Activated CD4-positive, alpha-beta T cell treated with anti-CD3 and anti-CD28 coated beads, Interleukin-2, amount 50 U/mL, for 16 hours (primary cell): Measurements from ENCODE around the gene KBTBD8.
A peak's percentile ranks its signal among the peaks of the same experiment; 100 is the strongest.

Source experiments
- DNase-seq: peaks from one replicate; pipeline ENCODE4 v3.0.0-alpha.2; 2020

The KBTBD8 gene

GRCh38 chr3:67000009-67000408 lies 1.9 kb downstream of the KBTBD8 start:
- DNase-seq, result peak; percentile 62

- DNase-seq, result peak; percentile 50
These were observed 3.2 kb downstream of the KBTBD8 start for GRCh38 chr3:67001086-67001861.

- DNase-seq, result no peak
These were observed 7.9 kb downstream of the KBTBD8 start for GRCh38 chr3:67005974-67006373.

- no peak for DNase-seq
These were observed 8.4 kb downstream of the KBTBD8 start for GRCh38 chr3:67006460-67006859.

- DNase-seq, result no peak
These were observed 10.3 kb downstream of the KBTBD8 start for GRCh38 chr3:67008388-67008787.

- DNase-seq, result no peak
These were observed 11.6 kb downstream of the KBTBD8 start for GRCh38 chr3:67009716-67010115.

- no peak for DNase-seq
These were observed 13.5 kb downstream of the KBTBD8 start for GRCh38 chr3:67011414-67012131.

GRCh38 chr3:67012564-67012963 lies 14.5 kb downstream of the KBTBD8 start:
- DNase-seq, result no peak

GRCh38 chr3:67015702-67016484 lies 17.8 kb downstream of the KBTBD8 start:
- no peak for DNase-seq

- DNase-seq, result no peak
These were observed 18.5 kb downstream of the KBTBD8 start for GRCh38 chr3:67016522-67017080.

GRCh38 chr3:67017211-67017610 lies 19.1 kb downstream of the KBTBD8 start:
- DNase-seq, result no peak

- no peak for DNase-seq
These were observed 20.1 kb downstream of the KBTBD8 start for GRCh38 chr3:67018105-67018788.

GRCh38 chr3:67018789-67019526 lies 20.9 kb downstream of the KBTBD8 start:
- DNase-seq, result no peak

GRCh38 chr3:67028001-67028784 lies 30.1 kb downstream of the KBTBD8 start:
- DNase-seq, result no peak

- DNase-seq, result no peak
These were observed 33.0 kb downstream of the KBTBD8 start for GRCh38 chr3:67030785-67031740.

- no peak for DNase-seq
These were observed 33.9 kb downstream of the KBTBD8 start for GRCh38 chr3:67031986-67032385.

- DNase-seq, result no peak
These were observed 35.0 kb downstream of the KBTBD8 start for GRCh38 chr3:67033079-67033478.

GRCh38 chr3:67034371-67034770 lies 36.3 kb downstream of the KBTBD8 start:
- DNase-seq, result no peak

- no peak for DNase-seq
These were observed 39.5 kb downstream of the KBTBD8 start for GRCh38 chr3:67037615-67038014.

- no peak for DNase-seq
These were observed 46.2 kb downstream of the KBTBD8 start for GRCh38 chr3:67044295-67044694.
